B cell (primary cell): ENCODE data around the gene THUMPD3. TPM values are rescaled to one million over a fixed set of nuclear protein-coding genes. Genes with fewer than 3 reads are reported as not detected.
A peak's percentile ranks its signal among the peaks of the same experiment; 100 is the strongest.

ENCODE experiments used
- ATAC-seq: fragments of 200-7000 bp; cut with Tn5 transposase; one replicate; pipeline ENCODE4 v1.10.0; 2021; ENCODE audit warnings: low read depth, mild to moderate bottlenecking, moderate number of reproducible peaks, moderate library complexity
- CTCF ChIA-PET: fragments of 350-600 bp; sonication (Branson Sonifier 250); formaldehyde crosslinking; loops from one replicate; lab custom pipeline; 2021; ENCODE audit warnings: antibody characterized with exemption, inconsistent platforms; lab: Charles Lee
- POLR2A ChIA-PET: fragments of 350-600 bp; sonication (Branson Sonifier 250); formaldehyde crosslinking; loops from one replicate; lab custom pipeline; 2021; ENCODE audit warnings: antibody characterized with exemption; lab: Charles Lee
- DNase-seq: peaks from one replicate; pipeline ENCODE4 v3.0.0; 2013
- H2AFZ ChIP-seq: 2 replicates; pipeline ENCODE4 v1.6.1; 2012; ENCODE audit warnings: mild to moderate bottlenecking, low read depth, low read length; ENCODE audit not compliant: insufficient read depth, poor library complexity, severe bottlenecking
- H3K27ac ChIP-seq, 2 donors: 1 replicate in 1 of 2; 2 replicates in 1 of 2; pipeline ENCODE4 v1.5.1; 2012 to 2013; ENCODE audit warnings: low read length in 2 of 2, mild to moderate bottlenecking in 2 of 2, moderate library complexity in 1 of 2
- H3K27me3 ChIP-seq, 4 experiments: fragments of 200-600 bp in 1 of 4; sonication (generic) in 1 of 4; replicated peaks in 1 of 4; 1 replicate in 2 of 4; 2 replicates in 2 of 4; pipeline versions ENCODE4 v1.6.1 to v1.7.0; 2013 to 2016; ENCODE audit warnings: low read length in 3 of 4, mild to moderate bottlenecking in 2 of 4, mixed read lengths in 1 of 4, moderate library complexity in 1 of 4; ENCODE audit not compliant: insufficient read depth in 4 of 4, control insufficient read depth in 3 of 4; ENCODE audit errors: control extremely low read depth in 1 of 4
- H3K36me3 ChIP-seq, 2 experiments: replicated peaks in 1 of 2; 1 replicate in 1 of 2; 2 replicates in 1 of 2; pipeline versions ENCODE4 v1.6.1 to v1.7.1; 2013; ENCODE audit warnings: low read length in 1 of 2; ENCODE audit not compliant: insufficient read depth in 2 of 2, control insufficient read depth in 1 of 2; ENCODE audit errors: control extremely low read depth in 1 of 2, extremely low read depth in 1 of 2
- H3K4me1 ChIP-seq, 2 donors: fragments of 200-600 bp in 1 of 2; sonication (generic) in 1 of 2; 1 replicate in 1 of 2; 2 replicates in 1 of 2; pipeline versions ENCODE4 v1.5.1 to v1.6.1; 2013 to 2017; ENCODE audit warnings: low read length in 2 of 2; ENCODE audit not compliant: control insufficient read depth in 2 of 2, insufficient read depth in 2 of 2
- H3K4me2 ChIP-seq: replicated peaks from 2 replicates; pipeline ENCODE3; 2012; ENCODE audit warnings: mild to moderate bottlenecking, low read depth, low read length; ENCODE audit not compliant: poor library complexity, severe bottlenecking
- H3K4me3 ChIP-seq, 5 experiments: fragments of 200-600 bp in 1 of 5; sonication (generic) in 1 of 5; 1 replicate in 3 of 5; 2 replicates in 2 of 5; pipeline versions ENCODE4 v1.5.1 to v1.7.0; 2011 to 2016; ENCODE audit warnings: low read length in 4 of 5, mild to moderate bottlenecking in 4 of 5, low read depth in 2 of 5, control low read depth in 1 of 5, moderate library complexity in 1 of 5; ENCODE audit not compliant: insufficient read depth in 1 of 5; ENCODE audit errors: control extremely low read depth in 1 of 5, extremely low read depth in 1 of 5
- H3K79me2 ChIP-seq: fragments of 200-600 bp; sonication (generic); one replicate; pipeline ENCODE4 v1.6.0; 2016; ENCODE audit warnings: low read length; ENCODE audit not compliant: control insufficient read depth, insufficient read depth
- H3K9ac ChIP-seq: fragments of 200-600 bp; sonication (generic); 2 replicates; pipeline ENCODE4 v1.6.1; 2017; ENCODE audit warnings: mild to moderate bottlenecking, low read length, moderate library complexity
- H3K9me3 ChIP-seq, 3 donors: one replicate each; pipeline versions ENCODE4 v1.6.1 to v1.7.1; 2013; ENCODE audit warnings: low read length in 2 of 3; ENCODE audit not compliant: control insufficient read depth in 2 of 3, insufficient read depth in 1 of 3; ENCODE audit errors: control extremely low read depth in 1 of 3
- H4K20me1 ChIP-seq: 2 replicates; pipeline ENCODE4 v1.6.0; 2012; ENCODE audit warnings: mild to moderate bottlenecking, low read length; ENCODE audit not compliant: insufficient read depth, control insufficient read depth, poor library complexity, severe bottlenecking
- H3K27ac Mint-ChIP-seq: one replicate; pipeline ENCODE4 v1.8.0; 2021; ENCODE audit warnings: mixed read lengths
- H3K27me3 Mint-ChIP-seq: one replicate; pipeline ENCODE4 v1.8.0; 2021; ENCODE audit warnings: mixed read lengths
- H3K4me1 Mint-ChIP-seq: one replicate; pipeline ENCODE4 v1.8.0; 2021; ENCODE audit warnings: mixed read lengths
- H3K4me3 Mint-ChIP-seq: one replicate; pipeline ENCODE4 v1.8.0; 2021; ENCODE audit warnings: mixed read lengths
- H3K9me3 Mint-ChIP-seq: one replicate; pipeline ENCODE4 v1.8.0; 2022; ENCODE audit warnings: mixed read lengths; ENCODE audit not compliant: insufficient read depth
- EZH2 ChIP-seq: IDR thresholded peaks from 2 replicates; pipeline ENCODE4 v1.6.1; 2012; ENCODE audit warnings: borderline replicate concordance, low read depth, mild to moderate bottlenecking, moderate library complexity, low read length; ENCODE audit not compliant: insufficient read depth, poor library complexity, severe bottlenecking
- WGBS: methylation state at CpG from one replicate; pipeline ENCODE4 v1.1.5; 2013; ENCODE audit warnings: missing lambda C conversion rate; ENCODE audit not compliant: insufficient coverage; 5-methylcytosine and 5-hydroxymethylcytosine counted together
- intact Hi-C: fragments of 100-400 bp; cut with micrococcal nuclease; formaldehyde crosslinking; loops from one replicate; pipeline ENCODE4 v1.10.0; 2022
- polyA plus RNA-seq: library from polyadenylated mRNA; depleted of rRNA; stranded (reverse); fragments of >200 nt; gene quantifications from 2 replicates; pipeline ENCODE4 v1.2.3, GENCODE V29; 2012
- total RNA-seq, 2 donors: library from RNA; stranded (reverse); fragments of 120-200 nt in 1 of 2; gene quantifications; 1 replicate in 1 of 2; 2 replicates in 1 of 2; pipeline versions ENCODE4 v1.2.3 to v1.2.4, GENCODE V29; 2013 to 2022
- TF ChIP-seq, protein P1 (sequence below): fragments of 200-600 bp; IDR thresholded peaks from one replicate; pipeline ENCODE4 v1.8.0; 2022; ENCODE audit warnings: antibody characterized with exemption, mild to moderate bottlenecking

The THUMPD3 gene
- total and polyA plus RNA-seq, 2 donors (not counting 1 experiment from before 2014, with no cell fraction given): 10.1 to 32.1 TPM

DNA sequence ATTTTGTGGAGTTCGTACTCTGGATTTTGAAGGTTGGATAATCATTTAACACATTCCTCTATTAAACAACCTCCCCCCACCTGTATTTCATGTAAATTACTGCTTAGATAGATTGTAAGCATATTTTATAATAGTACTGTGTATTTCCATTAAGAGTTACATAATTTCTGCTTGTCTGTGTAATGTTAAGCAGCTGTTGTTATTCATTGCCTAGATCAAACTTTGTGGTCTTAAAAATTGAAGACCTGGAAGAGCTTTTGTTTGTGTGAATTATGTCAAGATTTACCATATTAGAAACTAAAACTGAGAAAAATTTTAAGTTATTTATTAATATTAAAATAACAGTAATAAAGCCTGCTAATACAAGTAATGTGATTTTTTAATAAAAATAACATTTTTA is 45.7 kb downstream of the THUMPD3 start:
- no peak for TF ChIP-seq EZH2
- TF ChIP-seq, protein P1, sequence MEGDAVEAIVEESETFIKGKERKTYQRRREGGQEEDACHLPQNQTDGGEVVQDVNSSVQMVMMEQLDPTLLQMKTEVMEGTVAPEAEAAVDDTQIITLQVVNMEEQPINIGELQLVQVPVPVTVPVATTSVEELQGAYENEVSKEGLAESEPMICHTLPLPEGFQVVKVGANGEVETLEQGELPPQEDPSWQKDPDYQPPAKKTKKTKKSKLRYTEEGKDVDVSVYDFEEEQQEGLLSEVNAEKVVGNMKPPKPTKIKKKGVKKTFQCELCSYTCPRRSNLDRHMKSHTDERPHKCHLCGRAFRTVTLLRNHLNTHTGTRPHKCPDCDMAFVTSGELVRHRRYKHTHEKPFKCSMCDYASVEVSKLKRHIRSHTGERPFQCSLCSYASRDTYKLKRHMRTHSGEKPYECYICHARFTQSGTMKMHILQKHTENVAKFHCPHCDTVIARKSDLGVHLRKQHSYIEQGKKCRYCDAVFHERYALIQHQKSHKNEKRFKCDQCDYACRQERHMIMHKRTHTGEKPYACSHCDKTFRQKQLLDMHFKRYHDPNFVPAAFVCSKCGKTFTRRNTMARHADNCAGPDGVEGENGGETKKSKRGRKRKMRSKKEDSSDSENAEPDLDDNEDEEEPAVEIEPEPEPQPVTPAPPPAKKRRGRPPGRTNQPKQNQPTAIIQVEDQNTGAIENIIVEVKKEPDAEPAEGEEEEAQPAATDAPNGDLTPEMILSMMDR: no peak
- no peak overlapping the region for H3K4me3 Mint-ChIP-seq
- DNase-seq (no peak), ATAC-seq (no peak)
- ChIA-PET POLR2A (no interaction called here), CTCF (interaction anchor here (1.1 kb wide), 1 partner anchor 36 kb away, joined by 3 read pairs; no protein-coding TSS in a partner anchor)
- Histone ChIP-seq H3K36me3 (peaks cover 0 to 2% of the 10 kb centered on the region in 2 experiments), H3K27me3 (no peaks in the 10 kb centered on the region), H3K4me3 (no peak overlapping the region), H3K4me1 (peaks cover 38 to 55% of the 10 kb centered on the region in 2 donors), H2AFZ (no peak overlapping the region), H3K9ac (no peak overlapping the region), H3K79me2 (peaks cover 97% of the 10 kb centered on the region), H4K20me1 (peaks cover 48% of the 10 kb centered on the region), H3K9me3 (peaks cover 0 to under 1% (median 0%) of the 10 kb centered on the region in 3 donors), H3K4me2 (no peak overlapping the region), H3K27ac (peak overlapping the region in 1 of 2 donors; percentile 42)
- peaks cover 2% of the 10 kb centered on the region for H3K9me3 Mint-ChIP-seq
- intact Hi-C loops: no loop called here
- H3K27me3 Mint-ChIP-seq: no peaks in the 10 kb centered on the region
- peaks cover 65% of the 10 kb centered on the region for H3K4me1 Mint-ChIP-seq
- H3K27ac Mint-ChIP-seq: no peak overlapping the region
- WGBS: no CpG with 5 or more reads among the region's 1 CpG

DNA sequence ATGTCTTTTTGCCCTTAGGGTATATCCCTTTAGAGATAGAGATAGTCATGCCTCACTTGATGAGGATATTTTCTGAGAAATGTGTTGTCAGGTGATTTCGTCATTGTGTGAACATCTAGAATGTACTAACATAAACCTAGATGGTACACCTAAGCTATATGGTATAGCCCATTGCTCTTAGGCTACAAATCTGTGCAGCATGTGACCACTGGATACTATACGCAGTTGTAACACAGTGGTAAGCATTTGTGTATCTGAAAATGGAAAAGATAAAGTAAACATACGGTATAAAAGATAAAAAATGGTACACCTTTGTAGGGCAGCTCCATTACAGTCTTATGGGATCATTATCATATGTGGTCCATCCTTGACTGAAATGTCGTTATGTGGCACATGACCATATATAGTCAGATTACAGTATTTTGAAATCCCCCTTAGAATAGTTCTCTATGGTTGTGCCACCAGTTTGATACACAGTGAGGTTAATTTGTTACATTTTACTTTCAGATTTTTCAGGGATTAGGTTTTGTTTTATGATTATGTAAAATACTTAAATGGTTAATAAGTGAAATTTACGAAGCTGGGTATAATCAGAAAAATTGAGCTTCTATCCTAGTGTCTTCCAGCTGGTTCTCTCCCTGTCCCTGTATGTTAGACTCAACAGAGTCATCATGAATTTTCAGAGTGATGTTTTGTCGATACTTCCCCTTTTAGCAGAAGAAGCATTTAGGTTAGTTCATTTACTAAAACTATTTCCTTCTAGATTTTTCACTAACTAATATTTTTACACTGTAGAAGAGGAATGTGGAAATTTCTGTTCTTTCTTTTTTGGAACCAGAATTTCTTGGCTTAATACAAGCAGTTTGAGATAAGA is 47.4 kb downstream of the THUMPD3 start:
- no CpG with 5 or more reads among the region's 6 CpGs for WGBS
- Histone ChIP-seq H3K4me3 (no peak overlapping the region), H3K4me1 (peaks cover 33 to 48% of the 10 kb centered on the region in 2 donors)

More for the DNA sequence above, 47.4 kb downstream of the THUMPD3 start:
- ATAC-seq: peak; percentile 60
- peaks cover 62% of the 10 kb centered on the region for H3K4me1 Mint-ChIP-seq
- peak overlapping the region; percentile 80 for H3K27ac Mint-ChIP-seq
- intact Hi-C loops: no loop called here
- TF ChIP-seq, protein P1: no peak
- no peak for TF ChIP-seq EZH2
- ChIA-PET CTCF (interaction anchor here (0.7 to 1.6 kb wide), 3 partner anchors 14 to 57 kb away, joined by 3 to 6 read pairs (median 5); no protein-coding TSS in a partner anchor), POLR2A (interaction anchor here (0.6 to 1.5 kb wide), 2 partner anchors 13 to 853 kb away, joined by 3 to 4 read pairs; no protein-coding TSS in a partner anchor)
- peak overlapping the region; percentile 33 for H3K4me2 ChIP-seq
- H2AFZ ChIP-seq: no peak overlapping the region
- H3K9me3 Mint-ChIP-seq: peaks cover 2% of the 10 kb centered on the region
- peaks cover 0 to 5% of the 10 kb centered on the region in 2 experiments for H3K36me3 ChIP-seq
- no peak overlapping the region for H3K9ac ChIP-seq
- H3K27me3 ChIP-seq: no peaks in the 10 kb centered on the region
- peak; percentile 51 for DNase-seq
- H3K27me3 Mint-ChIP-seq: no peaks in the 10 kb centered on the region
- H4K20me1 ChIP-seq: peaks cover 59% of the 10 kb centered on the region
- peak overlapping the region; percentile 25 to 76 for H3K27ac ChIP-seq
- H3K9me3 ChIP-seq: peaks cover 0 to 3% (median 0%) of the 10 kb centered on the region in 3 donors
- H3K4me3 Mint-ChIP-seq: no peak overlapping the region
- H3K79me2 ChIP-seq: peaks cover 97% of the 10 kb centered on the region
